GM10266 (cell line): ENCODE measurements around the gene HS3ST4.
A peak's percentile ranks its signal among the peaks of the same experiment; 100 is the strongest.

ENCODE experiments used
- DNase-seq: peaks from one replicate; pipeline ENCODE4 v3.0.0; 2012; ENCODE audit errors: extremely low spot score
- CTCF ChIP-seq: IDR thresholded peaks from 2 replicates; pipeline ENCODE4 v1.5.1; 2012; ENCODE audit warnings: mild to moderate bottlenecking, low read depth; ENCODE audit not compliant: control insufficient read depth, insufficient read depth; ENCODE audit errors: missing control alignments

Gene HS3ST4

GRCh38 chr16:25691519-25692091 is at the start of gene HS3ST4:
TSS of gene HS3ST4 (plus strand) at chr16:25691959.
- no peak for TF ChIP-seq CTCF
- DNase-seq: peak; percentile 23

- TF ChIP-seq CTCF: no peak
- no peak for DNase-seq
Observed at GRCh38 chr16:25643633-25644032, 48.1 kb upstream of the HS3ST4 start.

- TF ChIP-seq CTCF: no peak
- no peak for DNase-seq
Observed at GRCh38 chr16:25656639-25657038, 35.1 kb upstream of the HS3ST4 start.

- TF ChIP-seq CTCF: no peak
- DNase-seq: no peak
Observed at GRCh38 chr16:25676820-25677219, 14.9 kb upstream of the HS3ST4 start.

- DNase-seq: no peak
- TF ChIP-seq CTCF: no peak
Observed at GRCh38 chr16:25679511-25679910, 12.2 kb upstream of the HS3ST4 start.

GRCh38 chr16:25689137-25689836 is 2.5 kb upstream of the HS3ST4 start:
- DNase-seq: no peak
- no peak for TF ChIP-seq CTCF

GRCh38 chr16:25690552-25691143 is 1.1 kb upstream of the HS3ST4 start:
- no peak for DNase-seq
- TF ChIP-seq CTCF: no peak
